GM12891 (cell line): ENCODE measurements around the gene DCLK2.

ENCODE experiments used
- POLR2A ChIP-seq: IDR thresholded peaks from 2 replicates; pipeline ENCODE4 v1.6.1; 2011; ENCODE audit warnings: low read depth, low read length, control low read depth
- POLR2AphosphoS5 ChIP-seq: IDR thresholded peaks from 2 replicates; pipeline ENCODE4 v1.6.1; 2011; ENCODE audit warnings: low read depth, low read length, control low read depth
- SPI1 ChIP-seq: IDR thresholded peaks from 2 replicates; pipeline ENCODE4 v1.6.1; 2011; ENCODE audit warnings: low read depth, low read length, control low read depth

- no peak for TF ChIP-seq POLR2A
- no peak for TF ChIP-seq POLR2AphosphoS5
- no peak for TF ChIP-seq SPI1
Observed at GRCh38 chr4:150218447-150218846, 140.2 kb downstream of the DCLK2 start.
